HEK293 (cell line): ENCODE measurements around the gene CASP14.

Experiments
- ATF2 ChIP-seq: fragments of 450-650 bp; formaldehyde crosslinking; IDR thresholded peaks from 2 replicates; pipeline ENCODE4 v1.5.1; 2016; ENCODE audit warnings: missing biosample characterization, missing genetic modification characterization, low read depth
- ZBTB8A ChIP-seq: fragments of 450-650 bp; formaldehyde crosslinking; IDR thresholded peaks from 2 replicates; pipeline ENCODE4 v1.5.1; 2016; ENCODE audit warnings: missing biosample characterization, missing genetic modification characterization
- ZNF10 ChIP-seq: fragments of 450-650 bp; formaldehyde crosslinking; IDR thresholded peaks from 2 replicates; pipeline ENCODE4 v1.5.1; 2017; ENCODE audit warnings: missing biosample characterization, missing genetic modification characterization
- ZNF114 ChIP-seq: fragments of 450-650 bp; formaldehyde crosslinking; IDR thresholded peaks from 2 replicates; pipeline ENCODE4 v1.5.0; 2017; ENCODE audit warnings: missing biosample characterization, missing genetic modification characterization
- ZNF146 ChIP-seq: fragments of 450-650 bp; formaldehyde crosslinking; IDR thresholded peaks from 2 replicates; pipeline ENCODE4 v1.5.1; 2016; ENCODE audit warnings: missing biosample characterization, missing genetic modification characterization
- ZNF280D ChIP-seq: fragments of 450-650 bp; formaldehyde crosslinking; IDR thresholded peaks from 2 replicates; pipeline ENCODE4 v1.5.1; 2016; ENCODE audit warnings: missing biosample characterization, missing genetic modification characterization
- ZNF366 ChIP-seq: fragments of 450-650 bp; formaldehyde crosslinking; conservative IDR thresholded peaks from 2 replicates; pipeline ENCODE4 v1.5.1; 2016; ENCODE audit warnings: missing biosample characterization, missing genetic modification characterization
- ZNF416 ChIP-seq: fragments of 450-650 bp; formaldehyde crosslinking; IDR thresholded peaks from 2 replicates; pipeline ENCODE4 v1.5.1; 2016; ENCODE audit warnings: missing biosample characterization, missing genetic modification characterization
- ZNF473 ChIP-seq: fragments of 450-650 bp; formaldehyde crosslinking; IDR thresholded peaks from 2 replicates; pipeline ENCODE4 v1.5.1; 2017; ENCODE audit warnings: missing biosample characterization, missing genetic modification characterization
- TF ChIP-seq, protein P1 (sequence below): fragments of 450-650 bp; formaldehyde crosslinking; IDR thresholded peaks from 2 replicates; pipeline ENCODE4 v1.5.1; 2016; ENCODE audit warnings: missing biosample characterization, missing genetic modification characterization
- TF ChIP-seq, protein P2 (sequence below): fragments of 450-650 bp; formaldehyde crosslinking; IDR thresholded peaks from 2 replicates; pipeline ENCODE4 v1.5.1; 2016; ENCODE audit warnings: missing biosample characterization, missing genetic modification characterization

GRCh38 chr19:15038294-15038693, 11.0 kb upstream of the CASP14 start:
- TF ChIP-seq ZNF146 = no peak
- no peak for TF ChIP-seq ZNF10
- TF ChIP-seq, protein P1, sequence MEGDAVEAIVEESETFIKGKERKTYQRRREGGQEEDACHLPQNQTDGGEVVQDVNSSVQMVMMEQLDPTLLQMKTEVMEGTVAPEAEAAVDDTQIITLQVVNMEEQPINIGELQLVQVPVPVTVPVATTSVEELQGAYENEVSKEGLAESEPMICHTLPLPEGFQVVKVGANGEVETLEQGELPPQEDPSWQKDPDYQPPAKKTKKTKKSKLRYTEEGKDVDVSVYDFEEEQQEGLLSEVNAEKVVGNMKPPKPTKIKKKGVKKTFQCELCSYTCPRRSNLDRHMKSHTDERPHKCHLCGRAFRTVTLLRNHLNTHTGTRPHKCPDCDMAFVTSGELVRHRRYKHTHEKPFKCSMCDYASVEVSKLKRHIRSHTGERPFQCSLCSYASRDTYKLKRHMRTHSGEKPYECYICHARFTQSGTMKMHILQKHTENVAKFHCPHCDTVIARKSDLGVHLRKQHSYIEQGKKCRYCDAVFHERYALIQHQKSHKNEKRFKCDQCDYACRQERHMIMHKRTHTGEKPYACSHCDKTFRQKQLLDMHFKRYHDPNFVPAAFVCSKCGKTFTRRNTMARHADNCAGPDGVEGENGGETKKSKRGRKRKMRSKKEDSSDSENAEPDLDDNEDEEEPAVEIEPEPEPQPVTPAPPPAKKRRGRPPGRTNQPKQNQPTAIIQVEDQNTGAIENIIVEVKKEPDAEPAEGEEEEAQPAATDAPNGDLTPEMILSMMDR (tag by site-specific recombination) = no peak
- no peak for TF ChIP-seq ZBTB8A (tag by site-specific recombination)
- TF ChIP-seq ZNF114 (tag by site-specific recombination) = no peak
- no peak for TF ChIP-seq ZNF366 (tag by site-specific recombination)
- TF ChIP-seq ZNF473 = no peak
- TF ChIP-seq, protein P2, sequence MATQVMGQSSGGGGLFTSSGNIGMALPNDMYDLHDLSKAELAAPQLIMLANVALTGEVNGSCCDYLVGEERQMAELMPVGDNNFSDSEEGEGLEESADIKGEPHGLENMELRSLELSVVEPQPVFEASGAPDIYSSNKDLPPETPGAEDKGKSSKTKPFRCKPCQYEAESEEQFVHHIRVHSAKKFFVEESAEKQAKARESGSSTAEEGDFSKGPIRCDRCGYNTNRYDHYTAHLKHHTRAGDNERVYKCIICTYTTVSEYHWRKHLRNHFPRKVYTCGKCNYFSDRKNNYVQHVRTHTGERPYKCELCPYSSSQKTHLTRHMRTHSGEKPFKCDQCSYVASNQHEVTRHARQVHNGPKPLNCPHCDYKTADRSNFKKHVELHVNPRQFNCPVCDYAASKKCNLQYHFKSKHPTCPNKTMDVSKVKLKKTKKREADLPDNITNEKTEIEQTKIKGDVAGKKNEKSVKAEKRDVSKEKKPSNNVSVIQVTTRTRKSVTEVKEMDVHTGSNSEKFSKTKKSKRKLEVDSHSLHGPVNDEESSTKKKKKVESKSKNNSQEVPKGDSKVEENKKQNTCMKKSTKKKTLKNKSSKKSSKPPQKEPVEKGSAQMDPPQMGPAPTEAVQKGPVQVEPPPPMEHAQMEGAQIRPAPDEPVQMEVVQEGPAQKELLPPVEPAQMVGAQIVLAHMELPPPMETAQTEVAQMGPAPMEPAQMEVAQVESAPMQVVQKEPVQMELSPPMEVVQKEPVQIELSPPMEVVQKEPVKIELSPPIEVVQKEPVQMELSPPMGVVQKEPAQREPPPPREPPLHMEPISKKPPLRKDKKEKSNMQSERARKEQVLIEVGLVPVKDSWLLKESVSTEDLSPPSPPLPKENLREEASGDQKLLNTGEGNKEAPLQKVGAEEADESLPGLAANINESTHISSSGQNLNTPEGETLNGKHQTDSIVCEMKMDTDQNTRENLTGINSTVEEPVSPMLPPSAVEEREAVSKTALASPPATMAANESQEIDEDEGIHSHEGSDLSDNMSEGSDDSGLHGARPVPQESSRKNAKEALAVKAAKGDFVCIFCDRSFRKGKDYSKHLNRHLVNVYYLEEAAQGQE (tag by site-specific recombination) = no peak
- TF ChIP-seq ZNF416 = no peak
- no peak for TF ChIP-seq ZNF280D (tag by site-specific recombination)
- TF ChIP-seq ATF2 (tag by site-specific recombination) = no peak
